Activated CD8-positive, alpha-beta memory T cell treated with anti-CD3 and anti-CD28 coated beads for 36 hours (primary cell): Measurements from ENCODE around the gene CGB7. TPM values are rescaled to one million over a fixed set of nuclear protein-coding genes. Genes with fewer than 3 reads are reported as not detected.
"Not testable (repeated sequence)": the region's sequence is repeated elsewhere in the genome, so short reads cannot be mapped to it uniquely, and the experiment has no call there.

Experiments
- CTCF ChIA-PET: fragments of 350-600 bp; sonication (Branson Sonifier 250); formaldehyde crosslinking; loops from one replicate; lab custom pipeline; 2021; ENCODE audit warnings: antibody characterized with exemption; lab: Charles Lee
- POLR2A ChIA-PET: fragments of 350-600 bp; sonication (Branson Sonifier 250); formaldehyde crosslinking; loops from one replicate; lab custom pipeline; 2021; ENCODE audit warnings: antibody characterized with exemption; lab: Charles Lee
- total RNA-seq, 2 experiments: library from RNA; stranded (reverse); gene quantifications; one replicate each; pipeline ENCODE4 v1.2.3, GENCODE V29; 2021

CGB7 gene
- total RNA-seq, 2 experiments from 2014 or later = not detected

DNA sequence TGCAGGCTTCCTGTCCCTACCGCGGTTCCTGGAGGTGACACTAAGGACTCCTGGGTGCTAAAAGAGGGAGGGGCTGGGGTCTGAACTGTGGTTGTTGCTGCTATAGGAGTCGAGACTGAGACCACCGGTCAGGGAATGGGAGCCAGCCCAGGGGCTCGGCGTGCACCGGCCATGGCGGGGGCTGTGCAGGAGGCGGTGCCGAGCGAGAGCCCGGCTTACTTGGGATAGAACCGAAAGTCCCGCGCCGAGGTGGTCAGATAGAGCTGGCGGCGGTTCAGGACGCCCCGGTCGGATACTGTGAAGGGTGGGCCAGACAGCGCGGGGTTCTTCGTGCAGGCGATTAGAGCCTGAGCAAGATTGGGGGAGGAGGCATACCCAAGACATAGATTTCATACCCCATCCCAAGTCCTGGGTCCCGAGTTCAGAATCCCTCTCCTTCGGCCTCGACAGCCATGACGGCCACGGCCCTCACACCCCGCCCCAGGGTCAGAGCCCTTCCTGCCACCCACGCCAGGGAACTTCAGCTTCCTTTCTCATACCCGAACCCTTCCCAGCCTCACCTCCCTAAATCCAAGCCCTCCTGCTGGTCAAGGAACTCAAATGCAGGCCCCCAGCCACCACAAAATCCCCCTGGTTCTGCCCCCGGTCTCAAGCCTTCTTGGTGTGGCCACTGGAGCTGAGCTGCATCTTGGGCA lies 500 bp downstream of the CGB7 start:
- POLR2A ChIA-PET = interaction anchor here (0.5 kb wide), 1 partner anchor 39 kb away, joined by 3 read pairs; no protein-coding TSS in a partner anchor

DNA sequence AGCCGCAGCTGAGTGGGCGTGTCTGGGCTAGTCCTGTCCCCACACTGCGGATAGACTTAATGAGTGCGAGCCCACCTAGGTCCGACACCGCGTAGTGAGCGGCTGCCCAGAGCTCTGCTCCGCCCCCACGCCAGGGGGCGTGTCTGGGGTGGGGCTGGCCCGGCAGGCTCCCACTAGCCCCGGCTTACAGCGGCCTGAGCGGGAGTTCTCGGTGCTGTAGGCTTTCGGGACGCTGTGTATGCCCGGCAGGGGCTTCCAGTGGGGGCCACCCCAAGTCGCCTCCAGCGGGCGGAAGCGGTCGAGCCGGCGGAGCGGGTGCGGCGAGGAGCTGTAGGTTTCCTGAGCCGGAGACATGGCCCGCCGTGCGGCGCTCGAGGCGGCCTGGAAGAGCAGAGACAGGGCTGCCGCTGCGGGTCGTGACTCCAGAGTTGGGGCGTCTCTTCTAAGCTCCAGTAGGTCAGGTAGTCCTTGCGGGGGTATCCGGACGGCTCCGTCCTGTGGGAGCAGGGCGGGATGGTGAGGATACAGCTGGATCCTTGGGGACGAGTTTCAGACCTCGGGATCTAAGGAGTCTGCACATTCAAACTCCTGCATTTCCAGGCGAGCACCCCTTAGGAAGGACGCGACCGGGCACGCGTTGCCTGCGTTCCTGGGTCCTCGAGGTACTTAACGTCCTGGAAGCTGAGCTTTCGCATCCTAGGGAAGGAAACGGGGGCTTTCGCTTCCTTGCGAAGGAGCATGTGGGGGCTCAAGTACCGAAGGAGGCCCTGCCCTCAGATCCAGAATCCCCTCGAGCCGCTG lies 1.2 kb downstream of the CGB7 start:
- ChIA-PET POLR2A (interaction anchor here (0.5 to 0.6 kb wide), 2 partner anchors 38 to 39 kb away, joined by 3 to 4 read pairs; no protein-coding TSS in a partner anchor), CTCF (interaction anchor here (0.6 to 1.3 kb wide), 6 partner anchors 18 to 424 kb away, joined by 3 to 4 read pairs (median 3); partner anchors contain the start of gene RUVBL2)

More for the DNA sequence above, 500 bp downstream of the CGB7 start:
- CTCF ChIA-PET = interaction anchor here (0.6 to 1.3 kb wide), 6 partner anchors 17 to 424 kb away, joined by 3 to 4 read pairs (median 3); partner anchors contain the start of gene RUVBL2

DNA sequence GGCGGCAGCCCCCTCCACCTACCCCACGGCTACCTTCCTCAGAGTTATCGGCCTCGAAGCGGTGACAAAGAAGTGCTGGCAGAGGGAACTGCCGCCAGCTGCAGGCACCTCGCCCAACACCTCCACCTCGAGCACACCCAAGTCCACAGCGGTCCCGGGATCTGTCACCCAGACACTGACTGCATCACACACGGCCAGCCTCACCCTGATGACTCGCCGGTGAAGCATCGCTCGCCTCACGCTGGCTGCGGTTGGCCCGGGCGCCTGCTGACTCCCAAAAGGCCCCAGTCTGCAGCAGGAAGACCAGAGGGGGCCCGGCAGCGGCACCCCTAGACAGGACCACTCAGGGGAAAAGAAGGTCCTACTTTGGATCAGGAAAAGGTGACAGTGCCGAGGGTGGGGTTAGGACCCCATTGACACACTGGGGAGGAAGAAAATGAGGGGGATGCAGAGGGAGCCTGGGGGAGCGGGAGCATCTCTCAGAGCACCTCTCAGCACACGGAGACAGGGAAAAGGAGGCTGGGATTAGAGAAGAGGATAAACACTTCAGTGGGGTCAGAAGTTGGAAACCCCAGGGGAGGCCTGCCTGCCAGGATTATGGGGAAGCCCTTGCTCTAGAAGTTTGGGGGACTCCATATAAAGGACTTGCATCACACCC lies 7.0 kb downstream of the CGB7 start:
- CTCF ChIA-PET, POLR2A ChIA-PET: not testable (repeated sequence)

DNA sequence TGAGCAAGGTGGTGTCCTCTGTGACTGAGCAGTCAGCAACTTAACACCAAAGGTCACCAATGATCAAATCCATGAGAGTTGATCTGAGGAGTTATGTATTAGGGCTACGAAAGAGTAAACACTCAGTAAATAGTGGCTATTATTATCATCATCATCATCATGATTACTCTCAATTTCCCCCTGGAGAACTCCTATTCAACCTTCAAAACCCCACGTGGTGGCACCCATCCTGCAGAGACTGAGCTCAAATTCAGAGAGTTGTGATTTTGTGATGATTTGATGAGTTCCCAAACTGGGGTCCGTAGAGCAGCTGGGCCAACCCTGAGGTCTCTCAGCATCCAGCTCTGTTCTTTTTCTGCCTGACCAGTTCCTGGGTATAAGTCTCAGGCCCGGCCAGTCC lies 7.7 kb downstream of the CGB7 start:
- POLR2A ChIA-PET, CTCF ChIA-PET: not testable (repeated sequence)

DNA sequence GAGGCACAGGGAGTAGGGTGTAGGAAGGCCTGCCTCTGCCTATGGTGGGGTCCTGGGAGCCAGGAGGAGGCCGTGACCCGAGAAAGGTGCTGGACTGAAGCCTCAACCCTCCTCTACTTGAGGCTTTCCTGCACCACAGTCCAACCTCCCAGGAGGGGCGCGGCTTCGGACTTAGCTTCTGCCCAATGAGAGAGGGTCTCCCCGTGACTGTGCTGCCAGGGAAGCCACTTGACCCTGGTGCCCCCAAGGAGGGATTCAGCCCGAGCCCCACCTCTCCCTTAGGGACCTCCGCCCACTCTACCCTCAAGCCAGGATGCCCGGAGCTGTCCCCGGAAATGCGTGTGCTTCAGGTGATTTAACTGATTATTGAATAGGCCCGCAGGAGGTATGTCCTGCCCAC lies 8.5 kb downstream of the CGB7 start, which contains the start of gene CGB8:
Gene CGB8, minus strand, starts transcription at position 101 of the 400 bp plus-strand sequence. CDS start 372 bp downstream, outside the sequence.
- POLR2A ChIA-PET, CTCF ChIA-PET: not testable (repeated sequence)

DNA sequence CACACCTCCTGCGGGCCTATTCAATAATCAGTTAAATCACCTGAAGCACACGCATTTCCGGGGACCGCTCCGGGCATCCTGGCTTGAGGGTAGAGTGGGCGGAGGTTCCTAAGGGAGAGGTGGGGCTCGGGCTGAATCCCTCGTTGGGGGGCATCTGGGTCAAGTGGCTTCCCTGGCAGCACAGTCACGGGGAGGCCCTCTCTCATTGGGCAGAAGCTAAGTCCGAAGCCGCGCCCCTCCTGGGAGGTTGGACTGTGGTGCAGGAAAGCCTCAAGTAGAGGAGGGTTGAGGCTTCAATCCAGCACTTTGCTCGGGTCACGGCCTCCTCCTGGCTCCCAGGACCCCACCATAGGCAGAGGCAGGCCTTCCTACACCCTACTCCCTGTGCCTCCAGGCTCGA lies 14.0 kb downstream of the CGB7 start, which contains the start of gene CGB5:
Gene CGB5, plus strand, starts transcription at position 301 of the 400 bp plus-strand sequence. CDS start 362 bp downstream, outside the sequence.
- CTCF ChIA-PET, POLR2A ChIA-PET: not testable (repeated sequence)

DNA sequence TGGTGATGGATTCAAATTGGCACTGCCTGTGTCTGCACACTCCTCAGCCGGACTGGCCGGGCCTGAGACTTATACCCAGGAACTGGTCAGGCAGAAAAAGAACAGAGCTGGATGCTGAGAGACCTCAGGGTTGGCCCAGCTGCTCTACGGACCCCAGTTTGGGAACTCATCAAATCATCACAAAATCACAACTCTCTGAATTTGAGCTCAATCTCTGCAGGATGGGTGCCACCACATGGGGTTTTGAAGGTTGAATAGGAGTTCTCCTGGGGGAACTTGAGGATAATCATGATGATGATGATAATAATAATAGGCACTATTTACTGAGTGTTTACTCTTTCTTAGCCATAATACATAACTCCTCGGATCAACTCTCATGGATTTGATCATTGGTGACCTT lies 14.9 kb downstream of the CGB7 start:
- CTCF ChIA-PET = not testable (repeated sequence)

DNA sequence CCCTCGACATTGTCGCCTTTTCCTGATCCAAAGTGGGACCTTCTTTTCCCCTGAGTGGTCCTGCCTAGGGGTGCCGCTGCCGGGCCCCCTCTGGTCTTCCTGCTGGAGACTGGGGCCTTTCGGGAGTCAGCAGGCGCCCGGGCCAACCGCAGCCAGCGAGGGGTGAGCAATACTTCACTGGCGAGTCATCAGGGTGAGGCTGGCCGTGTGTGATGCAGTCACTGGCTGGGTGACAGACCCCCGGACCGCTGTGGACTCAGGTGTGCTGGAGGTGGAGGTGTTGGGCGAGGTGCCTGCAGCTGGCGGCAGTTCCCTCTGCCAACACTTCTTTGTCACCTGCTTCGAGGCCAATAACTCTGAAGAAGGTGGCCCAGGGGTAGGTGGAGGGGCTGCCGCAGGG lies 15.4 kb downstream of the CGB7 start:
- ChIA-PET POLR2A (no interaction called here), CTCF (no interaction called here)

More for the DNA sequence above, 14.9 kb downstream of the CGB7 start:
- POLR2A ChIA-PET = not testable (repeated sequence)

DNA sequence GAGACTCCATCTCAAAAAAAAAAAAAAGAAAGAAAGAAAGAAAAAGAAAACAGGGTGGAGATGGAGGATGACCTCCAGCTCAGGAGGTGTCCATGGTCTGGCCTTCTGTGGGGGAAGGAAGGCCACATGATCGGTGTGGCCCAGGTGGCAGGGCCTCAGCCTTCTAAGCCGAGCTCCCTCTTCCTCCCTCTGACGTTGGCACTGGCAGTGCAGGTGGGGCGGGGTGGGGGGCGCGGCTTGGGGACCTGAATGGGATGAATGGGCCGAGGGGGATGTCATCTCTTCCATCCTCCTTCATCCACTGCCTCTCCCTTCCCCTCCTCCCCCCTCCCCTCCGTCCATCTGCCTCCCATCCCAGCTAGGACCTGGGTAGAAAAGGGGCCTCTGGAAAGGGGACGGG lies 17.8 kb downstream of the CGB7 start:
- CTCF ChIA-PET, POLR2A ChIA-PET: not testable (repeated sequence)

DNA sequence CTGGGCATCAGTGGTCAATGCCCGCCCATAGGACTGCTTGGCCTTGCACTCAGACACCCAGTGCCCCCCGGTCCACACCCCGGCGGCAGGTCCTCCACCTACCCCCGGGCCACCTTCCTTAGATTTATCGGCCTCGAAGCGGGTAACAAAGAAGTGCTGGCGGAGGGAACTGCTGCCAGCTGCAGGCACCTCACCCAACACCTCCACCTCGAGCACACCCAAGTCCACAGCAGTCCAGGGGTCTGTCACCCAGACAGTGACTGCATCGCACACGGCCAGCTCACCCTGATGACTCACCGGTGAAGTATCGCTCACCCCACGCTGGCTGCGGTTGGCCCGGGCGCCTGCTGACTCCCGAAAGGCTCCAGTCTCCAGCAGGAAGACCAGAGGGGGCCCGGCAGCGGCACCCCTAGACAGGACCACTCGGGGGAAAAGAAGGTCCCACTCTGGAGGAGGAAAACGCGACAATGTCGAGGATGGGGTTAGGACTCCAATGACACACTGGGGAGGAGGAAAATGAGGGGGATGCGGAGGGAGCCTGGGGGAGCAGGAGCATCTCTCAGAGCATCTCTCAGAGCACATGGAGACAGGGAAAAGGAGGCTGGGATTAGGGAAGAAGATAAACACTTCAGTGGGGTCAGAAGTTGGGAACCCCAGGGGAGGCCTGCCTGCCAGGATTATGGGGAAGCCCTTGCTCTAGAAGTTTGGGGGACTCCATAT lies 18.8 kb downstream of the CGB7 start:
- CTCF ChIA-PET, POLR2A ChIA-PET: not testable (repeated sequence)

DNA sequence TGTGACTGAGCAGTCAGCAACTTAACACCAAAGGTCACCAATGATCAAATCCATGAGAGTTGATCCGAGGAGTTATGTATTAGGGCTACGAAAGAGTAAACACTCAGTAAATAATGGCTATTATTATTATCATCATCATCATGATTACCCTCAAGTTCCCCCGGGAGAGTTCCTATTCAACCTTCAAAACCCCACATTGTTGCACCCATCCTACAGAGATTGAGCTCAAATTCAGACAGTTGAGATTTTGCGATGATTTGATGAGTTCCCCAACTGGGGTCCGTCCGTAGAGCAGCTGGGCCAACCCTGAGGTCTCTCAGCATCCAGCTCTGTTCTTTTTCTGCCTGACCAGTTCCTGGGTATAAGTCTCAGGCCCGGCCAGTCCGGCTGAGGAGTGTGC lies 19.4 kb downstream of the CGB7 start:
- POLR2A ChIA-PET = interaction anchor here (0.5 kb wide), 1 partner anchor 157 kb away, joined by 7 read pairs; no protein-coding TSS in a partner anchor
- CTCF ChIA-PET = not testable (repeated sequence)

DNA sequence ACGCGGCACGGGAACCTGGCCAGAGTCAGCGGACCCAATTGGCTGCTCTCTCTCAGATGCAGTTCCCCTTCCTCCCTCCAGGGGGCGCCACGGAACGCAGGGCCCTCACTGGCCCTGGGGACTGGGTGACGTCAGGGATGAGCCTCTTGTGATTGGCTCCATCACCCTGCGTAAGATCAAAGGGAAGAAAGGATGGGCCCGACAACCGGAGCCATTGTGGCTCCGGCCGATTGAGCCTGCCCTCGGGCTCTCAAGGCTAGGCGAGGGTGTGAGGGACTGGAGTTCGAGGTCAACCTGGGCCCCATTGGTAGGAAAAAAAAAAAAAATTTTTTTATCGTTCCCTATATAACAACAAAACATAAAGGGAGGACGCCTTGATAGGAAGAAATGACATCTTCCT lies 20.7 kb downstream of the CGB7 start, which contains the start of gene CGB1:
Gene CGB1, minus strand, starts transcription at position 81 of the 400 bp plus-strand sequence. CDS start 184 bp downstream, outside the sequence.
- POLR2A ChIA-PET, CTCF ChIA-PET: not testable (repeated sequence)

DNA sequence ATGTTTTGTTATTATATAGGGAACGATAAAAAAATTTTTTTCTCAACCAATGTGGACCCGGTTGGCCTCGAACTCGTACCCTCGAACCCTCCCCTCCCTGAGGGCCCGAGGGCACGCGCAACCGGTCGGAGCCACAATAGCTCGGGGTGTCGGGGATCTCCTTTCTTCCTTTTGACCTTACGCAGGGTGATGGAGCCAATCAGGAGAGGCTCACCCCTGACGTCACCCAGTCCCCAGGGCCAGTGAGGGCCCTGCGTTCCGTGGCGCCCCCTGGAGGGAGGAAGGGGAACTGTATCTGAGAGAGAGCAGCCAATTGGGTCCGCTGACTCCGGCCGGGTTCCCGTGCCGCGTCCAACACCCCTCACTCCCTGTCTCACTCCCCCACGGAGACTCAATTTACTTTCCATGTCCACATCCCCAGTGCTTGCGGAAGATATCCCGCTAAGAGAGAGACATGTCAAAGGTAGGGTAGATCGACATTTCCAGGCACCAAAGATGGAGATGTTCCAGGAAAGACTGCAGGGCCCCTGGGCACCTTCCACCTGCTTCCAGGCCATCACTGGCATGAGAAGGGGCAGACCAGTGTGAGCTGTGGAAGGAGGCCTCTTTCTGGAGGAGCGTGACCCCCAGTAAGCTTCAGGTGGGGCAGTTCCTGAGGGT lies 25.8 kb downstream of the CGB7 start, which contains the start of gene CGB2:
Gene CGB2, plus strand, starts transcription at position 249 of the 660 bp plus-strand sequence. Its CDS starts 206 bp downstream, at position 455.
- CTCF ChIA-PET = interaction anchor here (0.6 kb wide), 1 partner anchor 291 kb away, joined by 3 read pairs; no protein-coding TSS in a partner anchor
- POLR2A ChIA-PET = not testable (repeated sequence)

DNA sequence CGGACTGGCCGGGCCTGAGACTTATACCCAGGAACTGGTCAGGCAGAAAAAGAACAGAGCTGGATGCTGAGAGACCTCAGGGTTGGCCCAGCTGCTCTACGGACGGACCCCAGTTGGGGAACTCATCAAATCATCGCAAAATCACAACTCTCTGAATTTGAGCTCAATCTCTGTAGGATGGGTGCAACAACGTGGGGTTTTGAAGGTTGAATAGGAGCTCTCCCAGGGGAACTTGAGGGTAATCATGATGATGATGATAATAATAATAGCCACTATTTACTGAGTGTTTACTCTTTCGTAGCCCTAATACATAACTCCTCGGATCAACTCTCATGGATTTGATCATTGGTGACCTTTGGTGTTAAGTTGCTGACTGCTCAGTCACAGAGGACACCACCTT lies 27.2 kb downstream of the CGB7 start:
- CTCF ChIA-PET = interaction anchor here (0.6 kb wide), 1 partner anchor 546 kb away, joined by 3 read pairs; no protein-coding TSS in a partner anchor
- POLR2A ChIA-PET = not testable (repeated sequence)

DNA sequence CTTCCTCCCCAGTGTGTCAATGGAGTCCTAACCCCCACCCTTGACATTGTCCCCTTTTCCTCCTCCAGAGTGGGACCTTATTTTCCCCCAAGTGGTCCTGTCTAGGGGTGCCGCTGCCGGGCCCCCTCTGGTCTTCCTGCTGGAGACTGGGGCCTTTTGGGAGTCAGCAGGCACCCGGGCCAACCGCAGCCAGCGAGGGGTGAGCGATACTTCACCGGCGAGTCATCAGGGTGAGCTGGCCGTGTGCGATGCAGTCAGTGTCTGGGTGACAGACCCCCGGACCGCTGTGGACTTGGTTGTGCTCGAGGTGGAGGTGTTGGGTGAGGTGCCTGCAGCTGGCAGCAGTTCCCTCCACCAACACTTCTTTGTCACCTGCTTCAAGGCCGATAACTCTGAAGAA lies 27.8 kb downstream of the CGB7 start:
- POLR2A ChIA-PET, CTCF ChIA-PET: not testable (repeated sequence)

DNA sequence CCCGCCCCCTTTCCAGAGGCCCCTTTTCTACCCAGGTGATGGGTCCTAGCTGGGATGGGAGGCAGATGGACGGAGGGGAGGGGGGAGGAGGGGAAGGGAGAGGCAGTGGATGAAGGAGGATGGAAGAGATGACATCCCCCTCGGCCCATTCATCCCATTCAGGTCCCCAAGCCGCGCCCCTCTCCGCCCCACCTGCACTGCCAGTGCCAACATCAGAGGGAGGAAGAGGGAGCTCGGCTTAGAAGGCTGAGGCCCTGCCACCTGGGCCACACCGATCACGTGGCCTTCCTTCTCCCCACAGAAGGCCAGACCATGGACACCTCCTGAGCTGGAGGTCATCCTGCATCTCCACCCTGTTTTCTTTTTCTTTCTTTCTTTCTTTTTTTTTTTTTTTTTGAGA lies 28.9 kb downstream of the CGB7 start:
- POLR2A ChIA-PET = not testable (repeated sequence)
- CTCF ChIA-PET = interaction anchor here (0.6 kb wide), 1 partner anchor 183 kb away, joined by 3 read pairs; no protein-coding TSS in a partner anchor

DNA sequence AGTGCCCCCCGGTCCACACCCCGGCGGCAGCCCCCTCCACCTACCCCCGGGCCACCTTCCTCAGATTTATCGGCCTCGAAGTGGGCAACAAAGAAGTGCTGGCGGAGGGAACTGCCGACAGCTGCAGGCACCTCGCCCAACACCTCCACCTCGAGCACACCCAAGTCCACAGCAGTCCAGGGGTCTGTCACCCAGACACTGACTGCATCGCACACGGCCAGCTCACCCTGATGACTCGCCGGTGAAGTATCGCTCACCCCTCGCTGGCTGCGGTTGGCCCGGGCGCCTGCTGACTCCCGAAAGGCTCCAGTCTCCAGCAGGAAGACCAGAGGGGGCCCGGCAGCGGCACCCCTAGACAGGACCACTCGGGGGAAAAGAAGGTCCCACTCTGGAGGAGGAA lies 31.9 kb downstream of the CGB7 start:
- POLR2A ChIA-PET, CTCF ChIA-PET: not testable (repeated sequence)

DNA sequence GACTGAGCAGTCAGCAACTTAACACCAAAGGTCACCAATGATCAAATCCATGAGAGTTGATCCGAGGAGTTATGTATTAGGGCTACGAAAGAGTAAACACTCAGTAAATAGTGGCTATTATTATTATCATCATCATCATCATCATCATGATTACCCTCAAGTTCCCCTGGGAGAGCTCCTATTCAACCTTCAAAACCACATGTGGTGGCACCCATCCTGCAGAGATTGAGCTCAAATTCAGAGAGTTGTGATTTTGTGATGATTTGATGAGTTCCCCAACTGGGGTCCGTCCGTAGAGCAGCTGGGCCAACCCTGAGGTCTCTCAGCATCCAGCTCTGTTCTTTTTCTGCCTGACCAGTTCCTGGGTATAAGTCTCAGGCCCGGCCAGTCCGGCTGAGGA lies 32.5 kb downstream of the CGB7 start:
- POLR2A ChIA-PET, CTCF ChIA-PET: not testable (repeated sequence)
